ENCODE data around the gene ATP8B3. TPM values are rescaled to one million over a fixed set of nuclear protein-coding genes. Genes with fewer than 3 reads are reported as not detected.

Gene ATP8B3
- total RNA-seq, 1 donor from 2014 or later: 0.69 TPM

GRCh38 chr19:1734321-1734966 is 77.6 kb downstream of the ATP8B3 start:
- Mint-ChIP-seq H3K27me3 (ENCODE audit: unreplicated experiment) (peaks cover 6% of the 10 kb centered on the region), H3K36me3 (ENCODE audit: low read depth, unreplicated experiment) (no peaks in the 10 kb centered on the region), H3K4me3 (ENCODE audit: unreplicated experiment) (no peak overlapping the region), H3K27ac (ENCODE audit: unreplicated experiment) (no peak overlapping the region), H3K9me3 (ENCODE audit: unreplicated experiment) (no peaks in the 10 kb centered on the region), H3K4me1 (ENCODE audit: unreplicated experiment) (no peaks in the 10 kb centered on the region)
- no peak for DNase-seq (ENCODE audit: low spot score)
- TF ChIP-seq, protein P1, sequence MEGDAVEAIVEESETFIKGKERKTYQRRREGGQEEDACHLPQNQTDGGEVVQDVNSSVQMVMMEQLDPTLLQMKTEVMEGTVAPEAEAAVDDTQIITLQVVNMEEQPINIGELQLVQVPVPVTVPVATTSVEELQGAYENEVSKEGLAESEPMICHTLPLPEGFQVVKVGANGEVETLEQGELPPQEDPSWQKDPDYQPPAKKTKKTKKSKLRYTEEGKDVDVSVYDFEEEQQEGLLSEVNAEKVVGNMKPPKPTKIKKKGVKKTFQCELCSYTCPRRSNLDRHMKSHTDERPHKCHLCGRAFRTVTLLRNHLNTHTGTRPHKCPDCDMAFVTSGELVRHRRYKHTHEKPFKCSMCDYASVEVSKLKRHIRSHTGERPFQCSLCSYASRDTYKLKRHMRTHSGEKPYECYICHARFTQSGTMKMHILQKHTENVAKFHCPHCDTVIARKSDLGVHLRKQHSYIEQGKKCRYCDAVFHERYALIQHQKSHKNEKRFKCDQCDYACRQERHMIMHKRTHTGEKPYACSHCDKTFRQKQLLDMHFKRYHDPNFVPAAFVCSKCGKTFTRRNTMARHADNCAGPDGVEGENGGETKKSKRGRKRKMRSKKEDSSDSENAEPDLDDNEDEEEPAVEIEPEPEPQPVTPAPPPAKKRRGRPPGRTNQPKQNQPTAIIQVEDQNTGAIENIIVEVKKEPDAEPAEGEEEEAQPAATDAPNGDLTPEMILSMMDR (IDR thresholded peaks at IDR 0.05; ENCODE audit: unreplicated experiment): no peak

Small RNAs within 50 kb of the gene (microRNA-seq; reads per million reads assigned to microRNA genes)
- 34.9 reads per million, percentile 73 among the genes with 10 or more reads in this experiment for gene MIR1909 (ENCODE audit: unreplicated experiment)

Other genes with a start within 250 kb of the ATP8B3 start
- gene MEX3D, start 244.0 kb downstream of the ATP8B3 start, total RNA-seq (ENCODE audit: unreplicated experiment): 73.4 TPM
- gene MBD3, start 219.4 kb downstream of the ATP8B3 start, total RNA-seq (ENCODE audit: unreplicated experiment): 81.4 TPM
- 182 TPM for gene UQCR11, start 206.8 kb downstream of the ATP8B3 start, total RNA-seq (ENCODE audit: unreplicated experiment)
- gene TCF3, start 159.7 kb downstream of the ATP8B3 start, total RNA-seq (ENCODE audit: unreplicated experiment): 255 TPM
- not detected for gene ONECUT3, start 58.8 kb downstream of the ATP8B3 start, total RNA-seq (ENCODE audit: unreplicated experiment)
- gene REXO1, start 36.2 kb upstream of the ATP8B3 start, total RNA-seq (ENCODE audit: unreplicated experiment): 48.1 TPM
- 19.9 TPM for gene KLF16, start 51.3 kb upstream of the ATP8B3 start, total RNA-seq (ENCODE audit: unreplicated experiment)
- gene ABHD17A, start 73.2 kb upstream of the ATP8B3 start, total RNA-seq (ENCODE audit: unreplicated experiment): 283 TPM
- 10.5 TPM for gene ADAT3, start 93.1 kb upstream of the ATP8B3 start, total RNA-seq (ENCODE audit: unreplicated experiment)
- gene SCAMP4, start 93.1 kb upstream of the ATP8B3 start, total RNA-seq (ENCODE audit: unreplicated experiment): 71.8 TPM
- gene CSNK1G2, start 128.9 kb upstream of the ATP8B3 start, total RNA-seq (ENCODE audit: unreplicated experiment): 110 TPM
- gene BTBD2, start 203.4 kb upstream of the ATP8B3 start, total RNA-seq (ENCODE audit: unreplicated experiment): 80.5 TPM
- 228 TPM for gene MKNK2, start 239.0 kb upstream of the ATP8B3 start, total RNA-seq (ENCODE audit: unreplicated experiment)